ENCODE results near the gene RASSF4.

RASSF4 gene

DNA sequence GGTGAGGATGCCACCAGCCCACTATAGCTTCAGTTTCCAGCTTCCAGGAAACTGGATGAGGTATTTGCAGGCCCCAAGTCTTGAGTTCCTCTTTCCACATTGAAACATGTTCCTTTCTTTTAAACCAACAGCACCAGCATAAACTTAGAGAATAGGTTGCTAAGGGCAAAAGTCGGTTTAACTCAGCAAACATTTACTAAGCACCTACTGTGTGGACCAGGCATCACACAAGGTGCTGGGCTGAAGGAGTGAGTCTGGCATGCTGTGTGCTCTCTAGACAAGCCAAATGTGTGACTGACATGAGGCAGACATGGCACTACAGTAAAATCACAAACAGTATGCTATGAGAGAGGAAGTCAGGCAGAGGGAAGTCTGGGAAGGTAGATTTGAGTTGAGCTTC, 11.0 kb upstream of the RASSF4 start:
- DNase-seq, result no peak

DNA sequence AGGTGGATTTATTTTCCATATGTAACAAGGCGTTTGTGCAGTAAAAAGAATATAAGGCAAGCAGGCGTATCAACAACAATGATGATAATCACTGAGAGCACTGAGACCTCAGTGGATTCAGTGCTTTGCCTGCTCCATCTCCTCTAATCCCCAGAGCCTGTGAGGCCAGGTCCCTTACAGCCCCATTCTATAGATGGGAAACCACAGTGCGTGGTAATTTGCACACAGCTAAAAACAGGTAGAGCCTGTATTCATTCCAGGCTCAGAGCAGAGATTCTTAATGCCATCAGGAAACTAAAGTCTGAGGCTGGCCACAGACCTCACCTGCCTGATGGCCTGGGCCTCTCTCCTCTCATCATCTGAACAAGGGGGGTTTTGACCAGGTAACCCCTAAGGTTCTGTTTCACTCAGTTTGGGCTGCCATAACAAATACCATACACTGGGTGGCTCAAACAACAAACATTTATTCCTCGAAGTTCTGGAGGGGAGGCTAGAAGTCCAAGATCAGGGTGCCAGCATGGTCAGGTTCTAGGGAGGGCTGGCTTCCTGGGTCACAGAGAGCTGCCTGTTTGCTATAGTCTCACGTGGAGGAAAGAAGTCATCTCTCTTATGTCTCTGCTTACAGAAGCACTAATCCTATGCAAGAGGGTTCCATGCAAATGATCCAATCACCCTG, 10.3 kb upstream of the RASSF4 start:
- DNase-seq, result no peak

DNA sequence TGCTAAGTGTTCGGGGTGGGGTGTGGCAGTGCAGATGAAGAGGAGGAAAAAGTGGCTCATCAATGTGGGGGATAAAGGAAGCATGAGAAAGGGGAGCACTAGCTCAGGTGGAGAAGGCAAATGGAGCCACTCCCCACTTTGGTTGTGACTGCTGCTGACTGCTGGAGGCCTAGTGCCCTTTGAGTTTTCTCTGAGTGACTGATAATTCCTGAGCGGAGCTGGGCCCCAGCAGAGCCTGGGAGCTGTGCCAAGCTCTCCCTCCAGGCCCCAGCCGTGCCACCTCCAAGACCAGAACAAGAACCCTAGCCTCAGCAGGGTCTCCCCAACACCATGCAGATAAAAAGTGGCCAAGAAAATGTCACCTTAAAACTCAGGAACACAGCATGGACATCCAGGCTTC, 9.7 kb upstream of the RASSF4 start:
- DNase-seq, result no peak

DNA sequence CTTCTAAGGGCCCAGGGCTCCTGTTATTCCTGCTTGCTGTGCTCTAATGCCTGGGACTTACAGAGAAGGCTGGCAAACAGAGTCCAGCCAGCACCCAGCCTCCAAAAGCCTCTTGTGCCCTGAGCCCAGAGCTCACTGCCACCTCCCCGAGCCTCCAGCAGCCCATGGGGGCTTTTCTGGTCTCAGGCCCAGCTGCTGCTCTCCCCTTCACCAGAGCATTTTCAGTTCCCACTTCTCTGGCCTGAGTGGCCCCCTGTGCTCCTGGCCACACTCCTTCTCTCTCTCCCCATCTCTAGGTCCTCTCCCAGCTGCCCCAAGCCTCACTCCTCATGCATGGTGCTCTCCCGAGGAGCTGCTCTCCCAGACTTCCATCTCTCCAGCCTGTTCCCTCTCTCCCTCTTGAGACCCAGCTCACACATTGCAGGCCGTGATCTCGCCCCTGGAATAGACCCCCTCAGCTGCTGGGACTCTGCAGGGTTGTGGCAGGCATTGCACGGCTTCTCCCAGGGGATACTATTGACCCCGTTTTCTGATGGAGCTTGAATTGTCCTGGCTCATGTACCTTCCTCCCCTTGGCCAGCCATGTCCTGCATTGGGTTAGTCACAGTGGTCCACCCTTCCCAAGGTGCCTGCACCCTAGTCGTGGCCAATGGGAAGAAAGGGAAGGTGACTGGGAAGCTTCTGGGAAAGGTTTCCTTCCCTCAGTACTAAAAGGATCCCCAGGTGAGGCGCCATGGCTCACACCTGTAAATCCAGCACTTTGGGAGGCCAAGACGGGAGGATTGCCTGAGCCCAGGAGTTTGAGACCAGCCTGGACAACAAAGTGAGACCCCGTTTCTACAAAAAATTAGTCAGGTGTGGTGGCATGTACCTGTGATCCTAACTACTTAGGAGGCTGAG, 9.0 kb upstream of the RASSF4 start:
- DNase-seq, result no peak

DNA sequence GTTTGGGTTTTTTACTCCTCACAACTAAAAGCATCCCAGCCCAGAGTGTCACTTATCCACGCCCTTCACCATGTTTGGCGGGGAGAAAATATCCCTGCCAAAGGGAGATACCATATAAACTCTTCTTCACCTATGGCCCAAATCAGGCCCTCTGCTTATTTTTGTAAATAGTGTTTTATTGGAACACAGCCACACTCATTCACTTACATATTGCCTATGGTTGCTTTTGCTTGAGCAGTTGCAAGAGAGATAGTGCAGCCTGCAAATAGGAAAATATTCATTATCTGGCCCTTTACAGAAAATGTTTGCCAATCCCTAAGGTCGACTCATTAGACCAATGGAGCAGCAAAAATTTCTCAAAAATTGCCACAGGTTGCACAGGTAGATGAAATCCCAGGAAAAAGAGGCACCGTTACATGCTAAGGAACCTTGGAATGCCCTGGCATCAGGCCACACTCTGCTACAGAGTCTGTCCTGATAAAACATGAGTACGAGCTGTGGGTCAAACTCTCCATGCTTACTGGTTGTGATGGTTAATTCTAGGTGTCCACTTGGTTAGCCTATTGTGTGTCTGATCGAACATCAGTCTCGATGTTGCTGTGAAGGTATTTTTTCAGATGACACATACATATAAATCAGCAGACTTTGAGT, 7.9 kb upstream of the RASSF4 start:
- no peak for DNase-seq

DNA sequence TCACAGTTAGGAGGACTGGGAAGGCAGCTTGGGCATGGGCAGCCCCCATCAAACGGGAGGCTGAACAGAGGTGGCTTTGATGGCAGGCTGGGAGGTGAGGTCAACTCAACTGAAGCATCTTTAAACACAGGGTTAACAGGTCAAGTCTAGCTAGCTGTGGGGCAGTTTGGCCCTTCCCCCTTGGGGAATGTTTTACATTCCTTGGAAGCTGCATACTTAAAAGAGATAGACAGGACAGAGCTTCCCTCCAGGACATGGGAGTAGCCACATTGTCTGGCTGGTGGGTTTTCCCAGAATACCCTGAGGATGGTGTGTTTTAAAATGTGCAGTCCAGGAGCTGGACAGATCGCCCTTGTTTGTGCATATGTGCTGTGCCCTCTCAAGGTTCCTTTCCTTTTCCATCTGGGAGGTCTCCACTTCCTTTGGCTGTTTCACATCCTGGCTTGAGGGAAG, 6.8 kb upstream of the RASSF4 start:
- DNase-seq, result no peak

DNA sequence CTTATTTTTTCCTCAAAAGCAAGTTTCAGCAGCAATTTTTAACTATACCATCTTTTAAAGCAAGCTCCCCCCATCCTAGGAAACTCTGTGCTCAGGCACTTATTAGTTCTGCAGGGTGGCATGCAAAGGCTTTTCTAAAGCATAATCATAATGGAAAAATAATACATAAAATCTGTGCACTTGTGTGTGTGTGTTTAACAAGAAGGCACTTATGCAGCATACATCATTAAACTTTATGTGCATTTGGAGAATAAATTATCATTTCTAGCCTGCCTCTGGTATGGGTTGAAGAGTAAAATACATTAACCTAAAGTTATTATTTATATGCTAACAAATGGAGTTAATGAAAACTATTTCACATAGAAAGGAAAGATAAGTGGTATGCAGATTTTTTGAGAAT, 5.6 kb upstream of the RASSF4 start:
- no peak for DNase-seq

DNA sequence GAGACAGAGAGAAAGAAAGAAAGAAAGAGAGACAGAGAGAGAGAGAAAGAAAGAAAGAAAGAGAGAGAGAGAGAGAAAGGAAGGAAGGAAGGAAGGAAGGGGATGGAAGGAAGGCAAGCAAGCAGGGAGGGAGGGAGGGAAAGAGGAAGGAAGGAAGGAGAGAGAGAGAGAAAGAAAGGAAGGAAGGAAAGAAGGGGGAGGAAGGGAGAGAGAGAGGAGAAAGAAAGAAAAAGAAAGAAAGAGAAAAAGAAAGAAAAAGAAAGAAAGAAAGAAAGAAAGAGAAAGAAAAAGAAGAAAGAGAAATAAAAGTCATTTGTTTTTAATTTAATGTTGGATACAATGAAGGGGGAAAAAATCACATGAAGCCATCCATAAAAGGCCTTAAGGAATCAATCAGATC, 4.6 kb upstream of the RASSF4 start:
- DNase-seq, result no peak

DNA sequence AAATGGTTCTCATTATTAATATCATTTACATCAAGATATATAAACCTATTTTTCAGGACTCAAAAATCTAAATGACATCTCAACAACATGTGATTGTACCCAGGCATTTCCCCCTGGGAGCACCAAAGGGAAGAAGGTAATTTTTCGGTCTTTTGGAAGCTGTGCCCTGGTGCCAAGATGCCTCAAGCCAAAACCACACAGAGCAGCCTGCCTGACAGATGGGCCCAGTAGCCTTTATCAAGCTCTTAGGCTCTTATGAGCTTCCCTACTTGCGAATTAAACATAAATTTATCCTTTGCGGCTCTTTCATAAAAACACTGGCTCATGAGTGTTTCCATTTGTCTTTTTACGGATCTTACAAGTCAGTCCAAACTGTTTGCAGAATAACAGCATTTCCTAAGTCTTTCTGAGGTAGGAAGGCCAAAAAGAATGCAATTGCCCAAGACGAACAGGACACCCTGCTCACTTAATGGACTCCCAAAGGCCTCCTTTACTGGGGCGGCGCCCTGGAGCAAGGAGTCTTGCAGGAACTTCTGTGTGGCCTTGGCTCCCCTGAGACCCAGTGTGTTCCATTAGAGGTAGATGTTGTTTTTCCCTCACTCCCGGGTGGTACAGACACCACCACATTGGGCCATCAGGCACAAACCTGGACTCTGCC, 4.1 kb upstream of the RASSF4 start:
- no peak for DNase-seq

DNA sequence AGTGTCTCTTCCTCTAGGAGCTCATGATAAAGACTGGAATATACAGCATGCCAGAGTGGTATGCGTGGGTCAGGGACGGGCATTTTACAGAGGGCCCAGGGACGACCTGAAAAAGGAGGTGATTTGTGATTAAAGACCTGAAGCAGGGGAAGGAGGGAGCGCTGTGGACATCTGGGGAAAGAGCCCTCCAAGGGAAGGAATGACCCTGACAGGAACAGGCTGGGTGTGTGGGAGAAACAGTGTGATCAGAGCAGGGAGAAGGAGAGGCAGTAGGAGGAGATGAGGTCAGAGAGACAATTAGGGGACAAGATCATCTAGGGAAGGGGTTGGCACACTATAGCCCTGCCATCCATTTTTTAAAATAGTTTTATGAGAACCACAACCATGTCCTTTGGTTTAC, 3.4 kb upstream of the RASSF4 start:
- DNase-seq, result no peak

DNA sequence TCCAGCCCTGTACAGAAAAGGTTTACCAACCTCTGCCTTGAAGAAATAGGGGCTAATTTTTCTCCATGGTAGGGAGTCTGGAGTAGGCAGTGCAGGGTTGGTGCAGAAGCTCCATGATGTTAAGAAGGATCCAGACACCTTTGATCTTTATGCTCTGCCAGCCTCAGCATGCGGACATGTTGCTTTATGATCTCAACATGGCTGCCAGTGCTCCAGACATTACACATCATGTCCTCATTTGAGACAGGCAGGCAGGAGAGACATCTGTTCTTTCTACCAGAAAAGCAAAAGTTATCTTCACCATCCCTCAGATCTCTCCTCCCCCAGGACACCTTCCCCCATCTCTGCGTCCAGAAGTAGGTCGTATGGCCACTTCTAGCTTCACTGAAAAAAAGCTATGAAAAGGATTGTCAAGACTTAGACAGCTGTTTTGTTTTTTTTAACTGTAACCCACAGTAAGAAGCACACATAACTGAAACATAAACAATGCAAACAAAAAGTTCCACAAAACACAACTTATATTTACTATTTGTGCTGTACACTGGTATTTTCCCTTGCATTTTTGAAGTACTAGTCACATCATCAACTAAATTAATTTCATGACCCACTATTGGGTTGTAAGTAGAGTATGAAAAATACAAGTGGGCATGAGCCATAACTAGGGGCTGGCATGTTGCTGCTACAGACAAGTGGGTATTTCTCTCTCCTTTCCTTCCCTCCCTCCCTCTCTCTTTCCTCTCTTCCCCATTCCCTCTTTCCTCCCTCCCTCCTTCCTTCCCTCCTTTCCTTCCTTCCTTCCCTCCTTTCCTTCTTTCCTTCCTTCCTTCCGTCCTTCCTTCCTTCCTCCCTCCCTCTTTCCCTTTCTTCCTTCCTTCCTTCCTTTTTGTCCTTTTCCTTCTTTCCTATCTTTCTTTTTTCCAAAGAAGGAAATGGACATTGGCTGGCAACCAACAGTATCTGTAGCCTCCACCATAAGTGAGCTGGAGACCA, 2.6 kb upstream of the RASSF4 start:
- DNase-seq, result no peak

DNA sequence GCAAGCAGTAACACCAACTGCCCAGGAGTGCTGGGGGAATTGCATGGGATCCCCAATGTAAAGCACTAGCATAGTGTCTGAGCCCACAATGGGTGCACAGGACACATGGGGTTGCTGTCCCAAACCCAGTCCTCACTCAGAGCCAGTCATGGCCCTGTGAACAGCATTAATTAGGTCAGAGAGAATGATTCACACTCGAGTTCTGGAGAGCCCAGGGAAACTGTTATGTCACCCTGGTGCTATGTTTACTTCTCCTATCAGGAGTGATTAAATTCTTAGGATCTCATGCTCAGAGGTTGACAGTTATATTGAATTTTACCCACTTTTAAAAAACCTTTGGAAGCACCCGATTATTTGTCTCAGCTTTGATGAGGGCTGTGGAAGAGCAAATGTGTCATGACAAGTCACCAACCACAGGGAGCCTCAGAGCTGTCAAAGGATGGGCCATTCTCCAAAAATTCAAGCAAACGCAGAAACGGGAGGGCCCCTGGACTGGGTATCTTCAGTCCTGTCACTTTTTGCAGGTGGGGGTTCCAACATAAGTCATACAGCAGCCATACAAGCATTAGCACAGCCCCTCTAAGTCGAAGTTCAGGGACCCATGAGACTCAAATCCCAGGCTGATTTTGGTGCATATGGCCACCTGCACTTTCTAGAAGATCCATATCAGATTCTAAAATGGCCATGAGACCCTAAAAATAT, 1.3 kb upstream of the RASSF4 start:
- no peak for DNase-seq

DNA sequence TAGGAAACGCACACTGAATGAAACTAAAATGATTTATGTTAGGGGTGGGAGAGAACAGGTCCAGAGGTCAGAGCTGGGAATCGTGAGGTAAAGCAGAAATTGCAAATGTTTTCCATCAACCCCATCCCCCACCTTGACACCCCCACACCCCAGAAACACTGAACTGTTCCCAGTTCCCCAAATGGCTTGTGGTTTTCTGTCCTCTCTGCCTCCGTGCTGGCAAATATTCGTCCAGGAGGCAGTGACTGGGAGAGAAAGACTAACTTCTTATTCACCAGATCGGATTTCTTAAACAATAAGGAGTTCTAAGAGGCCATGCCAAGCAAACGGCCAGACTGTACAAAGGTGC, 730 bp upstream of the RASSF4 start:
- no peak for DNase-seq

DNA sequence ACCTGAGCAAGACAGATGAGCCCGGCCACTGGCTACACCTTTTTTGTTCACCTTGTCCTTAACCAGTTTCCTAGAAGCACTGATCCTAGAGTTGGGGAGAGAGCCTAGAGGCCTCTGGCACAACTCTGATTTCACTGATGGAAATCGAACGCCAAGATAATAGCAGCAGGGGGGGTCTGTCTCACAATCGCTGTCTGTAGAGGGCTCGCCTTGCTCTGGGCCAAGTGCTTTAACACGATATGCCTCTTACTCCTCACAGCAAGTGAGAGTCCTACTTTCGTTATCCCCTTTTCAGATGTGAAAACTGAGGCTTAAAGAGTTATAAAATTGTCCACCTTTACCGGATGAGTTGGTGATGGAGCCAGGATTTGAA, 472 bp downstream of the RASSF4 start:
- no peak for DNase-seq

DNA sequence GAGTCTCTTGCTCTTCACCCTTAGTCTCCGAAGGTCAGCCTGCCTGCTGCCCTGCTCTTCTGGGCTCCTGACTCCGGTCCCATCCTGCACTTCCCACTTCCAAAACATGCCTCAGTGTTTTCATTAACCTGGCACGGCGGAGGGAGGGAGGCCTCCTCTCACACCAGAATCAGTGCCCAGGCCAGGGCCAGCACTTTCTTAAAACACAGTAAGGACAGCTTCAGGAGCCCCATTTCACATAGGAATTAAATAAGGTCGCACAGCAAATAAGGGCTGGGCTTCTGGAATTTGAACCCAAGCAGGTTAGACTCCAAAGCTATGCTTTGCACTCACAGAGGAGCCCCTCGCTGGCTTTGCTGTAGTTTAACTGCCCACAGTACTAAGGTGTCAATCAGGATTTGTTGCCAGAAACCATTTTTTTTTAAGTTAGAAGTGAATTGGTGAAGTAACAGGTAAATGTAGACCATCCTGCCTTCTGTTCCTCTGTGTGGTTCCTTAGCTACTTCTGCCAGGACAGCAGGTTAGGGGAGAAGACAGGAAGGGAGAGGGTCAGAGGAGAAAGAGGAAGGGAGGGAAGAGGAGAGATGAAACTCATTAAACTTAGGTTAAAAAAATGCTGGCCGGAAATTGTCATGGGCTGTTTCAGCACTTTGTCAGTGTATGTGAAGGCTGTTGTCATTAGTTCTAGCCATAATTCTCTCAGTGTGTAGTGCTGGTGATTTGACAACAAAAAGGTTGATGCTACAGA, 1.1 kb downstream of the RASSF4 start:
- no peak for DNase-seq

DNA sequence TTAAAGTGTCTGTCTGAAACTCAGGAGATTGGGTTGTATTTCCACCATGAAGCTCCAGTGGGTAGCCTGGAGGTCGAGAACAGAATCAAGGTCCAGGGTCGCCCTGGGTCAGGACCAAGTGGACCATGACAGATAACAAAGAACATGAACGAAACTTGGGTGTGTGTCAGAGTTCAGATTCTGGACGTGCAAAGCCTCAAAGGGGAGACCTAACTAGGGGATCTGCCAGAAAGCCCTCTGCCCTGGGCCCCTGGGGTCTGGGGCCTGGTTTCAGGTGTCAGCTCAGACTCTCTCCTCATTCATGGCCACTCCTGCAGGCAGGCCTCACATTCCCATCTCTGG, 1.6 kb downstream of the RASSF4 start:
- DNase-seq, result no peak

DNA sequence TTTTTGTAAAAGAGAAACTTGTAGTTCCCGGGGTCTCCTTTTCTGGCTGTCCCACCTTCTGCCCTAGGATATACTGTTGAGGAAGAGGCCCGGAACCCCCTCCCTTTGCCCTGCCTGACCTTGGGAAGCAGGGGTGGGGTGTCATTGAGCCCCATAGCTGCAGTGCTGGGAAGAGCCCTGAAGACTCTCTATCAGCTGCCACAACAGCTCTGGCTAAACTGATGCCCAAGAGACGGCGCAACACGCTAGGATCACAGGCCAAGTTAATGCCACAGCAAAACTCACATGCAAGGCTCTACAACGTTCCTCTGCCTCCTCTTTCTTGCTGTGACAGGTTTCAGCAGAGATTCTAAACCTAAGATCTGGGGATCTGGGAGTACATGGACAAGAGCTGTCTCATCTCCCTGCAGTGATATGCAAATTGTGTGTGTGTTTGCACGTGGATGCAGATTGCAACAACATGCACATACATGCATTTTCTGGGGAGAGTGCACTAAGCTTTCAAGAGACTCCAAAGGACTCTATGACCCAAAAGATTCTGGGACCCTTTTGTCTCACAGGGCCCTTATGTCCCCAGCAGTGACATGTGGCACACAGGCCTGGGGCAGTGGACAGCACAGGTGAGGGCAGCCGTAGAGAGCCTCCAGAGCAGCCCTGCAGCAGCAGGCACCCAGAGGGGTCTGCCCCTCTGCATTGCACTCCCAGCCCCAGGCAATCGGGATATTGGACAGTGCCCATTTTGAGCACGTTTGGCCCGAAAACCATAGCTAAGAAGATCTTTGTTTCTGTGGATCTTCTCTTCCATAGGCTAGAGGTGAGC, 2.5 kb downstream of the RASSF4 start:
- DNase-seq, result no peak

DNA sequence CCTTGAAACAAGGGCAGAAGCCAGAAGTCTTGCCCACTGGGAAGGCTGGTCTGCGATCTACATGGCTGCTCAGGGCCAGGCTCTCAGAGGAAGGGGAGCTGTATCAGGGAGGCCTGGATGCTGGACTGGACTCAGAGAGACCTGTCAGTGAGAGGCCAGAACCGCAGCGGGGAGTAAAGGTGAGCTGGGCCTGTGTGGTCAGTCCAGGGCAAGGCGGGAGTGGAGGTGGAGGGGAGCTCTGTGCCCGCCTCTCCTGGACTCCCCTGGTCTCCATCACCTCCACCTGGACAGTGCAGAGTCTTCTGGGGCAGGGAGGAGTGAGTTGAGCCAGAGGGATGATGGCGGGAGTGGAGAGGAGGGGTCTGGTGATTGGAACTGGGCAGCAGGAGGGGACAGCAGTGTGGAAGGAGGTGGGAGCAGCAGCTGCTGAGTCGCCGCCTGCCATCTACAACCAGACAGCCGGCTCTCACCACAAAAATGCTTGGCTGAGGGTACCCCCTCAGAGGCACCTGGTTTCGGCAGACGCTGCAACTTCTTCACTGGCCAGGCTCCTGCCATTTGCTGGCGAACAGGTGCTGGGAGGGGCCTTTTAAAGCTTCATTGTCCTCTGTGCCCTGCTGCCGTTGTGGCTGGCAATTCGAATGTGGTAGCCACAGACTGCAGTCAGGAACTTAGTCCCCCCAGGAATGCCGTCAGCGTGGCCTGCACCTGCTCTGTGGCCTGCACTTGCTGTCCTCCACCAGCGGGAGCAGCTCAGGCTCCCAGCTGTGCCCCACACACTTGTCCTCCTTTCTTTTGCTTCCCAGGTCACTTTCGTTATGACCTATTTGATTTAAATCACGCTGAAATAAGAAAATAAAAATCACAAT, 3.5 kb downstream of the RASSF4 start:
- no peak for DNase-seq

Measured in SW 1271 (cell line).